BE2C (cell line): Measurements from ENCODE around the gene MYOZ3.
A peak's percentile ranks its signal among the peaks of the same experiment; 100 is the strongest.

Source experiments
- DNase-seq: peaks from one replicate; pipeline ENCODE4 v3.0.0-alpha.2; 2020
- H3K27me3 ChIP-seq: fragments of 250-450 bp; sonication (Bioruptor Pico); 2 replicates; pipeline ENCODE4 v1.5.1; 2020; ENCODE audit warnings: mild to moderate bottlenecking
- H3K36me3 ChIP-seq: fragments of 250-450 bp; sonication (Bioruptor Pico); 2 replicates; pipeline ENCODE4 v1.5.1; 2020; ENCODE audit warnings: mild to moderate bottlenecking
- H3K4me1 ChIP-seq: fragments of 250-450 bp; sonication (Bioruptor Pico); 2 replicates; pipeline ENCODE4 v1.5.1; 2020
- H3K4me3 ChIP-seq: 2 replicates; pipeline ENCODE4 v1.5.1; 2011; ENCODE audit warnings: low read depth, low read length
- H3K9me3 ChIP-seq: fragments of 250-450 bp; sonication (Bioruptor Pico); 2 replicates; pipeline ENCODE4 v1.5.1; 2020
- TF ChIP-seq, protein P1 (sequence below): IDR thresholded peaks from 2 replicates; pipeline ENCODE4 v1.5.1; 2012; ENCODE audit warnings: mild to moderate bottlenecking, low read depth, low read length

MYOZ3 gene

DNA sequence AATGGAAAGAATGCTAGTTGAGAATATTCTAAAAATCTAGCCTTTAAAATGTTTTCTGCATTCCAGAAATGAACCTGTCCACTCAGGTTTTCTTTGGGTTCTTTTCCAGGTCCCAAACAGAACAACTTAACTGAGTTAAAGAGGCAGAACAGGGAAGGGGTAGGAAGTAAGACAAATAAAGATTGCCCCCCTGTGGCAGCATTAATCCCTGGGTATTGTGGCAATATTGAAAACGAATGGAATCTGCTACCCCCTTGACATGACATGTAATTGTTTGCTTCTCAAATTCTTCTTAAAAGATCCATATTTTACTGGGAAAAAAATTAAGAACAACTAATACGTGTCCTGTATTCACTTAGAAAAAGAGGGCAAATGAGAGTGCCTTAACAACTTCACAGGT, 49.1 kb downstream of the MYOZ3 start:
- H3K27me3 ChIP-seq, result no peaks in the 10 kb centered on the region

GRCh38 chr5:150723845-150724244, 62.8 kb downstream of the MYOZ3 start:
- DNase-seq, result no peak
- no peaks in the 10 kb centered on the region for H3K9me3 ChIP-seq
- H3K4me1 ChIP-seq, result no peaks in the 10 kb centered on the region
- no peaks in the 10 kb centered on the region for H3K27me3 ChIP-seq
- H3K4me3 ChIP-seq, result no peak overlapping the region
- TF ChIP-seq, protein P1, sequence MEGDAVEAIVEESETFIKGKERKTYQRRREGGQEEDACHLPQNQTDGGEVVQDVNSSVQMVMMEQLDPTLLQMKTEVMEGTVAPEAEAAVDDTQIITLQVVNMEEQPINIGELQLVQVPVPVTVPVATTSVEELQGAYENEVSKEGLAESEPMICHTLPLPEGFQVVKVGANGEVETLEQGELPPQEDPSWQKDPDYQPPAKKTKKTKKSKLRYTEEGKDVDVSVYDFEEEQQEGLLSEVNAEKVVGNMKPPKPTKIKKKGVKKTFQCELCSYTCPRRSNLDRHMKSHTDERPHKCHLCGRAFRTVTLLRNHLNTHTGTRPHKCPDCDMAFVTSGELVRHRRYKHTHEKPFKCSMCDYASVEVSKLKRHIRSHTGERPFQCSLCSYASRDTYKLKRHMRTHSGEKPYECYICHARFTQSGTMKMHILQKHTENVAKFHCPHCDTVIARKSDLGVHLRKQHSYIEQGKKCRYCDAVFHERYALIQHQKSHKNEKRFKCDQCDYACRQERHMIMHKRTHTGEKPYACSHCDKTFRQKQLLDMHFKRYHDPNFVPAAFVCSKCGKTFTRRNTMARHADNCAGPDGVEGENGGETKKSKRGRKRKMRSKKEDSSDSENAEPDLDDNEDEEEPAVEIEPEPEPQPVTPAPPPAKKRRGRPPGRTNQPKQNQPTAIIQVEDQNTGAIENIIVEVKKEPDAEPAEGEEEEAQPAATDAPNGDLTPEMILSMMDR, result no peak
- peaks cover 82% of the 10 kb centered on the region for H3K36me3 ChIP-seq

More for the DNA sequence above, 49.1 kb downstream of the MYOZ3 start:
- no peak for DNase-seq
- peaks cover 53% of the 10 kb centered on the region for H3K36me3 ChIP-seq
- TF ChIP-seq, protein P1, result peak; percentile 57
- H3K9me3 ChIP-seq, result no peaks in the 10 kb centered on the region
- H3K4me3 ChIP-seq, result no peak overlapping the region
- H3K4me1 ChIP-seq, result no peaks in the 10 kb centered on the region
